Measurements from ENCODE around the gene PTPRN2. TPM values are rescaled to one million over a fixed set of nuclear protein-coding genes. Genes with fewer than 3 reads are reported as not detected.

The PTPRN2 gene
- polyA plus RNA-seq, 1 experiment: 0.02 TPM

- Histone ChIP-seq H3K4me3 (ENCODE audit: low read depth, low read length) (no peak overlapping the region), H3K9me3 (ENCODE audit: control insufficient read depth, insufficient read depth, low read length) (peaks cover 90% of the 10 kb centered on the region), H3K27me3 (ENCODE audit: control insufficient read depth, insufficient read depth, low read length) (no peaks in the 10 kb centered on the region), H3K27ac (ENCODE audit: low read depth, low read length) (no peak overlapping the region)
- CTCF ChIA-PET: no interaction called here
- DNase-seq (ENCODE audit: low read depth, low spot score): no peak
- TF ChIP-seq CTCF (IDR thresholded peaks at IDR 0.05; ENCODE audit: low read depth, low read length): no peak
- POLR2A ChIA-PET: no interaction called here
Observed at GRCh38 chr7:158533386-158534133, 54.1 kb downstream of the PTPRN2 start.

GRCh38 chr7:158532093-158532627, 55.5 kb downstream of the PTPRN2 start:
- TF ChIP-seq CTCF (IDR thresholded peaks at IDR 0.05; ENCODE audit: low read depth, low read length): no peak
- POLR2A ChIA-PET: no interaction called here
- Histone ChIP-seq H3K4me3 (ENCODE audit: low read depth, low read length) (no peak overlapping the region), H3K9me3 (ENCODE audit: control insufficient read depth, insufficient read depth, low read length) (peaks cover 91% of the 10 kb centered on the region), H3K27ac (ENCODE audit: low read depth, low read length) (no peak overlapping the region), H3K27me3 (ENCODE audit: control insufficient read depth, insufficient read depth, low read length) (no peaks in the 10 kb centered on the region)
- CTCF ChIA-PET: no interaction called here
- no peak for DNase-seq (ENCODE audit: low read depth, low spot score)

GRCh38 chr7:158531661-158532060, 56.0 kb downstream of the PTPRN2 start:
- Histone ChIP-seq H3K27ac (ENCODE audit: low read depth, low read length) (no peak overlapping the region), H3K27me3 (ENCODE audit: control insufficient read depth, insufficient read depth, low read length) (no peaks in the 10 kb centered on the region), H3K9me3 (ENCODE audit: control insufficient read depth, insufficient read depth, low read length) (peaks cover 91% of the 10 kb centered on the region), H3K4me3 (ENCODE audit: low read depth, low read length) (no peak overlapping the region)
- TF ChIP-seq CTCF (IDR thresholded peaks at IDR 0.05; ENCODE audit: low read depth, low read length): no peak
- ChIA-PET POLR2A (no interaction called here), CTCF (no interaction called here)
- DNase-seq (ENCODE audit: low read depth, low spot score): no peak

GRCh38 chr7:158530800-158531609, 56.6 kb downstream of the PTPRN2 start:
- DNase-seq (ENCODE audit: low read depth, low spot score): no peak
- CTCF ChIA-PET: no interaction called here
- Histone ChIP-seq H3K9me3 (ENCODE audit: control insufficient read depth, insufficient read depth, low read length) (peaks cover 93% of the 10 kb centered on the region), H3K27ac (ENCODE audit: low read depth, low read length) (no peak overlapping the region), H3K27me3 (ENCODE audit: control insufficient read depth, insufficient read depth, low read length) (no peaks in the 10 kb centered on the region), H3K4me3 (ENCODE audit: low read depth, low read length) (no peak overlapping the region)
- POLR2A ChIA-PET: no interaction called here
- TF ChIP-seq CTCF (IDR thresholded peaks at IDR 0.05; ENCODE audit: low read depth, low read length): no peak
